NCI-H526 treated with DMSO at 0.1 percent for 48 hours (cell line): ENCODE data around the gene CD209.

Source experiments
- DNase-seq: peaks from one replicate; lab custom pipeline; 2025; lab: John Stamatoyannopoulos, UW

The CD209 gene

DNA sequence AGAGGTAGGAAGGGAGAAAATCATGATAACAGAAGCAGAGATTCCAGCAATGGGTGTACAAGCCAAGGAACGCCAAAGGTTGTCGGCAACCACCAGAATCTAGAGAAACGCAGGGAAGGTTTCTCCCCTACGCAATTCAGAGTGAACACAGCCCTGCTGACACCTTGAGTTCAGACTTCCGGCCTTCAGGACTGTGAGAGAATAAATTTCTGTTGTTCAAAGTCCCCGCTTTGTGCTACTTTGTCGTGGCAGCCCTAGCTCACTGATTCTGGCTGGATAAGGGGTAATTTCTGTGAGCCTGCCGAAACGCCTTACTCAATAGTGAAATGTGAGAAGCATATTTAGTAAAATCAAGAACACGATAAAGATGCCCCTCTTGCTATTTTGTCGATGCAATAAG, 10.1 kb downstream of the CD209 start:
- DNase-seq = no peak

- DNase-seq = no peak
Observed at GRCh38 chr19:7736148-7736547, 11.2 kb downstream of the CD209 start.

GRCh38 chr19:7734220-7735203, 12.8 kb downstream of the CD209 start:
- DNase-seq = no peak

GRCh38 chr19:7733376-7733775, 14.0 kb downstream of the CD209 start:
- DNase-seq = no peak

GRCh38 chr19:7732045-7732444, 15.3 kb downstream of the CD209 start, which contains the start of gene CLEC4G:
Gene CLEC4G, minus strand, starts transcription at chr19:7732110. Its CDS starts 8 bp downstream, at chr19:7732102.
- DNase-seq = no peak

GRCh38 chr19:7731615-7732014, 15.7 kb downstream of the CD209 start:
- no peak for DNase-seq

- DNase-seq = no peak
Observed at GRCh38 chr19:7731218-7731595, 16.1 kb downstream of the CD209 start.

- DNase-seq = no peak
Observed at GRCh38 chr19:7730286-7731217, 16.8 kb downstream of the CD209 start.

- no peak for DNase-seq
Observed at GRCh38 chr19:7729831-7730285, 17.5 kb downstream of the CD209 start.

DNA sequence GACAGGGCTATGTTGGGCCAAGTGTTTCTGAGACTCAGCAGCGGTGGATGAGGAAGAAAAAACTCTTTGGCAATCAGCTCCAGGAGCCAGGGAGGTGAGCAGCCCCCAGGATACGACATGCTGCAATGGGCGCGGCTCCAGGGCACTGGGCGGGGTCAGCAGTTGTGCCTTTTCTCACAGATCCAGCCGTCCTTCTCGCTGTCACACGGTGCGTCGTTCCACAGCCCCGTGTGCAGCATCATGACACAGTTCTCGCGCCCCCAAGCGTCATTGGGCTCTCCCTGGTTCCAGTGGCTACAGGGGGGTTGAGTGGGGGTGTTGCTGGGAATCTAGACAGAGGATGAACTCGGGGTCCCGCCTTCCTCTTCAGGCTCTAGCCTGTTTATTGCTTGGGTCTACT, 18.1 kb downstream of the CD209 start:
- DNase-seq = no peak

GRCh38 chr19:7725791-7726190, 21.5 kb downstream of the CD209 start:
- no peak for DNase-seq

- no peak for DNase-seq
Observed at GRCh38 chr19:7722231-7722651, 25.1 kb downstream of the CD209 start.

GRCh38 chr19:7720351-7720750, 27.0 kb downstream of the CD209 start:
- no peak for DNase-seq

GRCh38 chr19:7718668-7719067, 28.7 kb downstream of the CD209 start:
- DNase-seq = no peak

DNA sequence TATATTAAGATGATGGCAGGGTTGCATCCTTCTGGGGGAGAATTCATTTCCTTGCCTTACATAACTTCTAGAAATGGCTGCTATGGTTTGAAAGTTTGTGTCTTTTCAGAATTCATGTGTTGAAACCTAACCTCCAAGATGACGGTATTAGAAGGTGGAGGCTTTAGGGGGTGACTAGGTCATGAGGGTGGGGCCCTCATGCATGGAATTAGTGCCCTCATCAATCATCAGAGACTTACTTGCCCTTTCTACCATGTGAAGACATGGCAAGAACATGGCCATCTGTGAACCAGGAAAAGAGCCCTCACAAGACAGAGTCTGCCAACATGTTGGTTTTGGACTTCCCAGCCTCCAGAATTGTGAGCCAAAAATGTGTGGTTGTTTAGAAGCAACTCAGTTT, 30.6 kb downstream of the CD209 start:
- no peak for DNase-seq

DNA sequence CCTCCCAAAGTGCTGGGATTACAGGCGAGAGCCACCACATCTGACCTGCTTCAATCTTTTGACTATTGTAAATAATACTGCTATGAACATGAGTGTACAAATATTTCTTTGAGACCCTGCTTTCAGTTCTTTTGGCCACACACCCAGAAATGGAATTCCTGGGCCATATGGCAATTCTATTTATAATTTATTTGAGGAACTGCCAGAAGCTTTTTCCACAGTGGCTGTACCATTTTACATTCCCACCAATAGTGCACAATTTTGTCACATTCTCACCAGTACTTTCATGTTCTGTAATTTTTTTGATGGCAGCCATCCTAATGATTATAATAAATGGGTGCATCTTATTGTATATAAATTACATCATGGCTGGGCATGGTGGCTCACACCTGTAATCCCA, 31.7 kb downstream of the CD209 start:
- no peak for DNase-seq

- DNase-seq = no peak
Observed at GRCh38 chr19:7710616-7711015, 36.7 kb downstream of the CD209 start.

DNA sequence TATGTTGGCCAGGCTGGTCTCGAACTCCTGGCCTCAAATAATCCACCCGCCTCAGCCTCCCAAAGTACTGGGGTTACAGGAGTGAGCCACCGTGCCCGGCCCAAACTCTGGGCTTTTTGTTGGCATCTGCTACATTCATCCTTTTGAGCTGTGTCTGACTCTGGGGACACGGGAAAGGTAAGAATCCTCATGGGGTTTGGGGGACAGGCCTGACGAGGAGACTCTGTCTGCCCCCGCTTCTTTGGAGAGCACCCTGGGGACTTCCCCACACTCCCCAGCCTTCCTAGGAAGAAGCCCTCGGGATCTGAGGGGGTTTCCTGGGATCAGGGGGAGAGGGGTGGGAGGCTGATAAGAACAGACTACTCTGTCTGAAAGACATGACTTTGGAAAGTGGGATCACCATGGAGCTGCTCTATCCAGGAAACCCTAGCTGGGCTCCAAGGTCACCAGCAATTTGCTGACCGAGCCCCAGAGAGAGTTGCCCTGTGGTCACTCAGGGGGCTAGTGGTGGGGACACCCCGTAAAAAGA, 37.3 kb downstream of the CD209 start:
- no peak for DNase-seq

GRCh38 chr19:7706955-7707456, 40.3 kb downstream of the CD209 start:
- no peak for DNase-seq

GRCh38 chr19:7706188-7706954, 41.0 kb downstream of the CD209 start:
- no peak for DNase-seq
